Activated effector memory CD4-positive, alpha-beta T cell treated with anti-CD3 and anti-CD28 coated beads, Interleukin-2, amount 50 U/mL, for 16 hours (primary cell): ENCODE measurements around the gene CRTC1.

ENCODE experiments used
- DNase-seq: peaks from one replicate; pipeline ENCODE4 v3.0.0-alpha.2; 2020

CRTC1 gene

DNA sequence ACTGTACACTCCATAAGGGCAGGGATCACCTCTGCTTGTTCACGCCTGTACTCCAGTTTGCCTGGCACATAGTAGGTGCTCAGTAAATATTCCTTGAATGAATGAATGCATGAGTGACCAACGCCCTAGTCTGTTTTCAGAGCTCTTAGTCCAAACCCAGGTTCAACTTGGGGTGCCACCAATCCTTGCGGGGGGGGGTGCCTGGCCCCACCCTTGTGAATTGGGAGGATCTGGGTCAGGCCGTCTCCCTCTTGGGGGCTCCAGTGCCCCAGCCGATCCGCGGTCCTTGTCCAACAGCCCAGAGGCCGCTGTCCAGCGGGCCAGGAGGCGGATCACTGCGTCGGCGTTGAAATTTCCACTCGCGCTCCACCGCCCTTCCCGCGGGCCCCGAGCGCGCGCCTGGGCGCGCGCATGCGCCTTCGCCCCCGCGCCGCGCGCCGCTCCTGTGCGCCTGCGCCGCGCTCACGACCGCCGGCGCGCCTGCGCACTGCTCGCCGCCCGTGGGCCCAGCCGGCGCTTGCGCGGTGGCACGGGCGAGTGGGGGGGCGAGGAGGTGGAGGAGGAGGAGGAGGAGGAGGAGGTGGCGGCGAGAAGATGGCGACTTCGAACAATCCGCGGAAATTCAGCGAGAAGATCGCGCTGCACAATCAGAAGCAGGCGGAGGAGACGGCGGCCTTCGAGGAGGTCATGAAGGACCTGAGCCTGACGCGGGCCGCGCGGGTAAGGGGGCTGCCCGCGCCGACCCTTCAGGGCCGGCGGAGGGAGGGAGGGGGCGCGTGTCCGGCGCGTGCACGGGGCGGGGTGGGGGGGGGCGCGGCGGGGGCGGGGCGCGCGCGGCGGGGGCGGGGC is at the start of gene CRTC1:
Gene CRTC1, plus strand, starts transcription at position 572 of the 849 bp plus-strand sequence. Its CDS starts 23 bp downstream, at position 595.
- DNase-seq: peak; percentile 97

GRCh38 chr19:18634612-18635297 is 48.7 kb upstream of the CRTC1 start:
- DNase-seq: no peak

GRCh38 chr19:18635831-18636182 is 47.7 kb upstream of the CRTC1 start:
- DNase-seq: no peak

- peak; percentile 100 for DNase-seq
These were observed 47.1 kb upstream of the CRTC1 start for GRCh38 chr19:18636183-18636968.

DNA sequence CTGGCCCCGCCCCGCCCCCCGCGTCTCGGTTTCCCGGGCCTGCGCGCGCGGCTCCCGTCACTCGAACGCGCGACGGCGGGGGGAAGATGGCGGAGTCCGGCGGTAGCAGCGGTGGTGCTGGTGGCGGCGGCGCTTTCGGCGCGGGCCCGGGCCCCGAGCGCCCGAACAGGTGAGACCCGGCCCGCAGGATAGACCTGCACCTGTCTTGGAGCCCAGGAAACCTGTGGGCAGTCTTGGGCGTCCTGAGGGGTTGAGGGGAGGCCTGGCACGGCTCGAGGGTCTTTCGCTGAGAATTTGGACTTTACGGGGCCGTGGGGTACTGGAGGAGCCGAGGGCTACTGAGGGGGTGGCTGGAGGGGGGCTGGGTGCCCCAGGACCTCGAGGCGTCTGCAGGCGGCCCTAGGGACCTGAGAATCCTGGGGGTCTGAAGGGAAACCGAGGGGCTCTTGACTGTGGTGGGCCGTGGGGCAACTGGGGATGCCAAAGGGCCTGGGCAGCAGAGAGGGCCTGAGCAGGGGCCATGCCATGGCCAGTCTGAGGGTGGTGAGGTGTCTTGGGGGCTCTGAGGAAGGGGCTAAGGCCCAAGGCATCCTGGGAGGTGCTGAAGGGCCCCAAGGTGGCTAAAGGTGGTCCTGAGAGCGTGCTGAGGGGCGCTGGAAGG is 46.4 kb upstream of the CRTC1 start, which contains the start of gene KLHL26:
Gene KLHL26, plus strand, starts transcription at position 60 of the 661 bp plus-strand sequence. Its CDS starts 27 bp downstream, at position 87.
- DNase-seq: no peak

DNA sequence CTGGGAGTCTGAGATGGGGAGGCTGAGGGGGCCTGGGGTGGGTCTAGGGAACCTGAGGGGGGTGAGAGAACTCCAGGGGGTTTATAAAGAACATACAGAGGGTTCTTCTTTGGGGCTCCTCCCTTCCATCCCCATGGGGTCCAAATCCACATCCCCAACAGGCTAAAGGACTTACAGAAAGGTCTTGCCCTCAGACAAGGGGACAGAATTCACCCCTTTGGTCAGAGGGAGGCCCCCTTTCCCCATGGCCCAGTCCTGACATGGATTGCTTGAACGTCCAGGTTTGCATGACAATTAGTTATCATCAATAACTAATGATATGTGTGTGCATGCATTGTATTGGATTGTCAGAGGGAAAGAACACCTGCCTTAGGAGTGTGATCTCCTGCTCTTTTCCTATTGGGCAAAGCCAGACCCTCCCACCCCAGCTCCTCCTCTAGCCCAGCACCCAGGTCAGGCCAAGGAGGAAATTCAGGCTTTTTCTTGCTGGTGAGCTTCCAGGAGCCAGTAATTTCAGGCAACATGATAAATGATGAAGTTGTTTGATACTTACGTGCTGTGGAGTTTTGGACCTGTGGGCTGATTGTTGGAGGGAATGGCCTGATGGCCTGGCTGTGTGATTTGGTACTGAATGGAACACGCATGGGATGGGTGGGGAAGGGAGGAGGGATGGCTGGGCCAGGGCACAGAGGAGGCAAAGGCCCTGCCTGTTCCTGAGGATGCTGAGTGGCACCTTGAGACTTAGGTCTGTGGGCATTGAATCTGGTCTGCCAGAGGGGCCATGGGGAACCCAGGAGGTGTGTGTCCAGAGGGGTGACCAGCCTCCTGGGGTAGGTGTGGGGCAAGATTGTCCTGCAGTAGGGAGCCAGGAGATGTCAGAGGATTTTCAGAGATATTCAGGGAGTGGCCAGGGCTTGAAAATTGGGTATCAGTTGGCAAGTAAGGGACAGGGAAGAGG is 45.5 kb upstream of the CRTC1 start:
- no peak for DNase-seq

DNA sequence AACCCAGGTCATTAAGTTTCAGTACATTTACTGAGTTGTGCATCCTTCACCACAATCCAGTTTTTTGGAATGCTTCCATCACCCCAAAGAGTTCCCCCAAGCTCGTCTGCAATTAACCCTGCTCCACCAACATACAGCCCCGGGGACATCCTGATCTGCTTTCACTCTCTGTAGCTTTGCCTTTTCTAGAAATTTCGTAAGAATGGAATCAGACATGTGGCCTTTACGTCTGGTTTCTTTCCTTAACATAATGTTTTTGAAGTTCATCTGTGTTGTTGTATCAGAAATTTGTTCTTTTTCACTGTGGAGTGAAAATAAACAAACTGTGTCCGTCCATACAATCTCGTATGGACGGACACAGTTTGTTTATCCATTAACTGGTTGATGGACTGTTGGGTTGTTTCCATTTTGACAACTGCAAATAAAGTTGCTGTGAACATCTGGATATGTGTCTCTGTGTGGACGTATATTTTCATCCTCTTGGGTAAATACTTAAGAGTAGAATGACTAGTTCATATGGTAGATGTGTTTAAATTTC is 43.7 kb upstream of the CRTC1 start:
- DNase-seq: no peak

- DNase-seq: no peak
These were observed 39.1 kb upstream of the CRTC1 start for GRCh38 chr19:18644196-18645034.

DNA sequence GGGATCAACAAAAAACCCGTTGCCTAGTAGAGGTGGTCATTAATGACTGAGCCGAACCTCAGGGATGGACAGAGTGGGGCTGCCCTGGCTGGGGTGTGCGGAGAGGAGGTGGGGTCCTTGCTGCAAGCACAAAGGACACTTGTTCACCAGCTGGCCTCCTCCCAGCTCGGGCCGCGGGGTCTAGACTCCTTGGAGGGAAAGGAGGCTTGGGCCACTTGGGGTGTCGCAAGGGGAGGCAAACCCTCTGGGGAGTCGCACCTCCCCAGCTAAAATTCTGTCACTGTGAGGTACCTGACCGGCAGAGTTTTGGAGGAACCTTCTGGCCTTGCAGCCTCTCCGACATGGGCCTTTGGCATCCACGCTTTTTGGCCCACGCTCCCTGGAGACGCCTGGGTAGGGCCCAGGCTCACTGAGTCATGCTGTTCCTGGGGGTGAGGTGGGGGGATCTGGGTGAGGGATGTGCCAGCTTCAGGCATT is 38.4 kb upstream of the CRTC1 start:
- DNase-seq: no peak

DNA sequence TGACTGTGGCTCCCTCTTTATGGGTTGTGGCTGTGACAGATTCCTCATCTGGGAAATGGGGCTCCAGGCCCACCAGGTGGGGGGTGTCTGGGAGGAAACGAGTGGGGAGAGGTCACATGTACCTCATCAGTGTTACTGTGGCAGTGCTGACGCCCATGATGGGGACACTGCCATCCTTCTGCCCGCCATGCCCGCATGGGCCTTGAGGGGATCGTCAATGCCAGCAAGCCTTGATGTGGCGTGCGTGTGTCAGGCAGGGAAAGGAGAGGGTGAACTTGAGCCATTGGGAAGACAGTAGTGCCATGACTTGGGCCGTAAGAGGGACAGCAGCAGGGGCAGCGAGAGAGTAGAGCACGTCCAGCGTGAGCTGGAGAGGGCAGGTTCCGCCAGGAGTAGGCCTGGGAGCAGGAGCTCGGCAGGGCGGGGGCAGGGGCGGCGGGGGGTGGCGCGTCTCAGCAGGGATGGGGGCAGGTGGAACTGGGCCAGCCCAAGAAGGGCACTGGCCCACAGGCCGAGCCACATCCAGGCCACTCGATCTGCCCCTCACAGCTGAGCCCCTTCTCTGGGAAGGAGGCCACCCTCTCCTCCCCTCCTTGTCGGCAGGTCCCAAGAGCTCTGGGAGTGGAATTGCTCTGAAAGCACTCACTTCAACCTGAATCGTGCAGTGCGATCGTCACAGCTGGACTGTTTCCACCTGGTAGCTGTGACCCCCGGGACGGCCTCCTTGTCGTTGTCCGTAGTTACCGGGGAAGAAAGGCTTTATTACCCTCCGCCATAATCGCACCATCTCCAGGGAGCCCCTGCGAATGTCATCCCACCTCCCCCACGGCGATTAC is 36.7 kb upstream of the CRTC1 start:
- no peak for DNase-seq

DNA sequence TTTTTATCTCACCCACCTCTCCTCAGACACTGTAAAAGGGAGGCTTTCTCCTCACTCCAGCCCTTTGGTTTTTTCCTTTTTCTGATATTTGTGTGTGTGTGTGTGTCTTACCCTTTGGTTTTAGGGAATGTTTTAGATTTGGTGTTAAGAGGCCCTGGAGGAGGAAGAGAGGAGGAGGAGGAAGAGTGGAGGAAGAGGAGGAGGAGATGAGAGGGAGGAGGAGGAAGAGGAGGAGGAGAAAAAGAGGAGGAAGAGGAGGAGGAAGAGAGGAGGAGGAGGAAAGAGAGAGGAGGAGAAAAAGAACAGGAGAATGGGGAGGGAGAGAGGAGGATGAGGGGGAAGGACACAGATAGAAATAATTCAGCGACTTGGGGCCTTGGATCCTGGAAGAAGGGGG is 36.1 kb upstream of the CRTC1 start:
- DNase-seq: no peak

GRCh38 chr19:18647807-18648206 is 35.7 kb upstream of the CRTC1 start:
- no peak for DNase-seq

DNA sequence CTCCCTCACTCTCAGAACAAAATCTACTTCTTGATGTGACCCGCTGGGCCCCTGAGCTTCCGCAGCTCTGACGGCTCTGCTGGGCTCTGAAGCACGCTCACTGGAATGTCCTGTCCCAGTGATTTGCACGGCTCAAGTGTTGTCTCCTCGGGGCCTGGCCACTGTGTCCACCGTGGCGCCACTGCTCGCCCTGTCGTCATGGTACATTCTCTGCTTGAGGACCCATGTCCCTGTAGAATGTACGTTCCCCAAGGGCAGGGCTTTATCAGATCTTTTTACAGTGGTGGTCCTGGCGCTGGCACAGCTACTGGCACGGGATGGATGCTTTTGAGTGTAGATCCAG is 34.5 kb upstream of the CRTC1 start:
- no peak for DNase-seq

GRCh38 chr19:18649371-18650020 is 34.0 kb upstream of the CRTC1 start:
- DNase-seq: no peak

DNA sequence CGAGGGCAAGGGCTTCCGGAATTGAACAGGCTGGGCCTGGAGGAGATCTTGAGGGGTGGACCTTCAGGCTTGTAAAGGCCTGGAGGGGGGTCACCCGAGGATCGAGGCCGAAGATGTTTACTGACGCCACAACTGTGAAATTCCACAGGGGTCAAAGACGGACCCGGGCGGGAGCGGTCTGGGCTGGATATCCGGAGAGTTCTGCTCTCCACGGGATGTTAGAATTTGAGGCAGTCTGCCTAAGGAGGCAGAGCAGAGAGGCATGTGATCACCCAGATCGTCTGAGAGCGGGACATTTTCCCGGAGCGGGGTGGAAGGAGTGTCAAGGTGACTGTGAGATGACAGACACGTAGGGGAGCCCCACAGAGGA is 33.5 kb upstream of the CRTC1 start:
- no peak for DNase-seq

- DNase-seq: no peak
These were observed 32.9 kb upstream of the CRTC1 start for GRCh38 chr19:18650468-18651041.

DNA sequence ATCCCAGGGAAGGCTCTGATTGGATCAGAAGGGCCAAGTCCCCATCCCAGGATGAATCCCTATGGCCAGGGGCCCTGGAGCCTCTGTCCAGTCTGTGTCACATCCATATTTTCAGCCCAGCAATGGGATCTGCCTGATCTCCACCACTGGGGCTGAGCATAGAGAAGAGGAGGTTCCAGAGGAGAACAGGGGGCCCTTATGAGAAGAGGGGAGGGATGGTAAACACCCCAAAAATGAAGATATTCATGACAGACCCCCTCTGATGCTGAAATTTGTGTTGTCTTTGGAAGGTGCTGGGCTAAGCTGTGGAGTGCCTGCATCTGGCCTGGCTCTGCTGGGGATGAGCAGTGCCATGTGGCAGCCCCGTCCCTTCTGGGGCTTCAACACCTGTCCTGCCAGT is 32.2 kb upstream of the CRTC1 start:
- no peak for DNase-seq

- DNase-seq: no peak
These were observed 31.7 kb upstream of the CRTC1 start for GRCh38 chr19:18651733-18652132.

GRCh38 chr19:18653853-18654252 is 29.6 kb upstream of the CRTC1 start:
- DNase-seq: no peak
